GM21390 (cell line): Measurements from ENCODE around the gene PCDH9.

Experiments
- ATAC-seq: cut with Tn5 transposase; IDR thresholded peaks from one replicate; pipeline ENCODE4 v1.9.1; 2021; ENCODE audit not compliant: unreplicated experiment

Gene PCDH9

DNA sequence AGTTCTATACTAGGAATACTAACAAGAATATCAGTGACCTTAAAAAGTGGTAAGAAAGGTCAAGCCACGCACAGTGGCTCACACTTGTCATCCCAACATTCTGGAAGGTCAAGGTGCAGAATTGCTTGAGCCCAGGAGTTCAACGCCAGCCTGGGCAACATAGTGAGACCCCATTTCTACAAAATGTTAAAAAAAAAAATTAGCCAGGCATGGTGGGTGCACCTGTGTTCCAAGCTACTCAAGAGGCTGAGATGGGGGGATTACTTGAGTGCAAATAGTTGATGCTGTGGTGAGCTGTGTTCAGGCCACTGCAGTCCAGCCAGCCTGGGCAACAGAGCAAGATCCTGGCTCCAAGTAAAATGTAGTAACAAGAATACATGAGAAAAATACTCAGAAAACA is 61.8 kb downstream of the PCDH9 start:
- ATAC-seq, result no peak

DNA sequence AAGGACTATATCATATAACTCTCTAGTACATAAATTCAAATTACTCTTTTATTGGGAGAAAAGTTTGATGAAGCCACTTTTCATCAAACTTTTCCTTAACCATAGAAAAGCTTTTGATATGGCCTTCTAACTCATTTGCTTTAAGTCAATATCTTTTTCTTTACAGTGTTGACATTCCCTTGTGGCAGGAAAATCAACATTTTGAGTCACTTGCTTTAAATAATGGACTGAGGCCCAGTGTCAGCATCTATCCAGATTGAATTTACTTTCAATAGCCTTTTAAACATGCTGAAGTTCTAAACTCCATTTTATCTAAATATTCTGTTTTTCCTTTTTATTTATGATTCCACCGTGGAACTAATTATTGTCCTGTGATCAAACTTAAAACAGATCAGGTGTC is 62.7 kb downstream of the PCDH9 start:
- no peak for ATAC-seq

DNA sequence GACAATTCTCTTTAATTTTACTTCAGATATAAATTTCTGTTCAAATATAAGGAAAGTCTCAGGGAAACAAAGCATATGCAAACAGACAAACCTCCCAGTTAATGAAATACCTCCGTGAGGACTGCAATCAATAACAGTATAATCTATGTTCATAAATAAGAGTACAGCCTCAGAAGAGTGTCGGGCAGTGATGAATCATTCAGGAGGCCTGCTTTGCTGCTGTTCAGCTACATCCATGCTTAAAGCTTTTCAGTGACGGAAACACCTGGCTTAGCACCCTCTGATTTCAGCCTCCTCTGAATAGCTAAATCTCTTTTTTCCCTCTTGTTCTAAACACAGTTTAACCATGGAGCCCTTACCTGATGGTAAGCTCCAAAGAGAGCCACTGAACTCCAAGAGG is 69.0 kb downstream of the PCDH9 start:
- no peak for ATAC-seq

GRCh38 chr13:67158903-67159302 is 71.2 kb downstream of the PCDH9 start:
- no peak for ATAC-seq

GRCh38 chr13:67156723-67157060 is 73.4 kb downstream of the PCDH9 start:
- ATAC-seq, result no peak

- no peak for ATAC-seq
Measured at GRCh38 chr13:67155898-67156722, 74.0 kb downstream of the PCDH9 start.

GRCh38 chr13:67152085-67152484 is 78.1 kb downstream of the PCDH9 start:
- no peak for ATAC-seq

DNA sequence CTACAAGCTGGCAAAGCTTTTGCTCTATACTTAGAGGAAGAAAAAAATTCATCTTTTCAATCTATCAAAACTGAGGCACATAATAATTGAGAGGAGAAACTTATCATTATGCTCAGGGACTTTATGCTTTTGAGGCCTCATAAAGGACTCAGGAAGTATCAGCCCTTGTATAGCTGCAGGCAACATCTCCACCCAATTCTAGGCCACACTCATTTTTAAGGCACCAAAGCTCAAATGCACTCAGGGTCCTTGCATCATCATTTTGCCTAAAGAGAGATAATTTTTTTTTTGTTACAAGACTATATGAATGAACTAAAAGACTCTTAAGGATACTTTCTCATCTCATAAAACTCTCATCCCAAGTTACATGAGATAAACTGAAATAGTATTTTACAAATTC is 78.5 kb downstream of the PCDH9 start:
- no peak for ATAC-seq

- no peak for ATAC-seq
Measured at GRCh38 chr13:67150608-67151007, 79.5 kb downstream of the PCDH9 start.

DNA sequence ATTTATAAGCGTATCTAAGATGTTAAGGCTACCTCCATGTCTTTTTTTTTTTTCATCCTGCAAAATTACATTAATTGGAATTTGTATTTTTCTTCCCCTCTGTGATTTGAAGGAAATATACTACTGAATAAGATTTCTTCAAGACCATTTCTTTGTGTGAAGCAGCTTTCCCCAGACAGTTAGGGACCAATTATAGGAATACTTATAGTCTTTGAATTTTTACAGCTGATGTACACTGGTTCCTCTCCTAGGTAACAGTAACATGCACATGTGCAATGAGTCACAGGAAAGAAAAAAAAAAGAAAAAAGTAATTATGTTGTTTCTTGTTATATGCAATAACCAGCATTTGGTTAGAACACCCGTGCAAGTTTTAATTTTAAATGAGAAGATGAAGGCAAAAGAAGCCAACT is 82.0 kb downstream of the PCDH9 start:
- ATAC-seq, result no peak

DNA sequence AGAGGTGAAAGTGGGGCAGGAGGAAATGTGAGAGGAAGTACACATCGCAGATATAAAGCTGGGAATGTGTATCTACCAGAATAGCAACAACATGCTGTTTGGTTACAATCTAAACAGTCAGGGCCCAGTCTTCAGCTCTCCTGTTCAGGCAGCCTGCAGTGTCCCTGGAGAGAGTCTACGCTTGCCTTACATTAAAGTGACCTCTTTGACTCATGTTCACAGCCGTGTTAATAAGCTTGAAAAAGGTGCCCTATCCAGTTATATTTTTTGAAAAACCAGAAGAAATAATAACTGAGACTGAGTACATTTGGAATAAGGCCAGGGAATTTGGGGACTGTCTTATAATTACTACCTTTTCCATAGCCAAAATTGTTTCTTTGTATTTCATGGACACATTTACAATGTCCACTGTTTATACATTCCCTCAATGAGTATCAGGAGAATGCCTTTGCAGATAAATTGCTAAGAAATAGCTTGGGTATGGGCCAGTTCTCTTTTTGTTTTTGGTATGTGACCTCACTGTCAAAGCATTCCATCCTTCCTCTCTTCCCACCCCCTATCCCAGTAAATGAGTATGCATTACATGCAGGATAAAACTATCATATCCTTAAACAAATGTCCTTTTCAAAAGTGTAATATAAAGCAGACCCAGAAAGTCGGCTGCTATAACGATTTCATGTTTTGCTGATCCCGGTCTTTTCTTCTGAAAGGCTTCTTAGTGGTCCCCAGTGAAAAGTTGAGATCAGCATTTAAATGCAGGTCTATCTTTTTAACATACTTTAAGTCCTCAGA is 82.6 kb downstream of the PCDH9 start:
- no peak for ATAC-seq

DNA sequence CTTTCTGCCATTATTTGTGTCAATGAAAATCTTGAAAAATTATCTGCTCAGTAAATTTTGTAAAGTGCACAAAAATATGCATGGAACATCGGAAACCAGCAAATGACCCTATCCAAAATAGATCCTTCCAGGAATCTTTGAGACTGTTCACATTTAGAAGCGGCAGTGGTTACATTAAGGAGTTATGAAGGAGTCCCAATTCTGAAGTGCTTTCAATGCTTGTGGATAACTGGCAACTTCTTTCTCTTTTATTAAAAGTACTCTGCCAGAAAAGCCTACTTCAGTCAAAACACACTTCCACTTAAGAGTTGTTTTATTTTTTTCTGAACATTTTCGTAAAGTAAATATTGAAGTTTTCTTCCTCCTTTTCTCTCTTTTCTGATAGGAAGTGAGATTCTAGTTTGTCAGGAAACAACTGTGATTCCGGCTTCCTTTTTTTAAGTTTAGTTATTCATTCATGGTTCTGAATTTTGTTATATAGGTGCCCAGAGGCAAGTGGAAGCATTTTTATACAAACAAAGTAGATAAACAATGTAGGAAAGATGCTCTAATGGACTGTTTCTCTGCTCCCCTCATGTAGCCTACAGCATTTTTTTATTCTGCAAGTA is 83.5 kb downstream of the PCDH9 start:
- ATAC-seq, result no peak

DNA sequence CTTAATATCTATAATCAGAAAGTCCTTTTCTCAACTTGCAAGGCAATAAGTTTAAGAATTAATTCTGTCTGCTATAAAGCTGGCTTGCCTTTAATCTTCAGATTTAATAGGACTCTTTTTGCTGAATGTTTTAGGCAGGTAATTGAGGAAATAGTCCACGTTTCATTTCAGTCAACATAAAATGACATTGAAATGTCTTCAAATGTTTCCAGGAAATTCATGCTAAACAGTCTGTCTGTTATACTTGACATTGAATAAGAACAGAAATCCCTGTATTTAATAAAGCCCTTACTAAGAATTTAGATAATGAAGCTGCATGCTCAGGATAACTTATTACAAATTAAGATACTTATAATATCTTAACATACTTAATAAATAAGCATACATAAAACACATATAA is 84.2 kb downstream of the PCDH9 start:
- no peak for ATAC-seq

DNA sequence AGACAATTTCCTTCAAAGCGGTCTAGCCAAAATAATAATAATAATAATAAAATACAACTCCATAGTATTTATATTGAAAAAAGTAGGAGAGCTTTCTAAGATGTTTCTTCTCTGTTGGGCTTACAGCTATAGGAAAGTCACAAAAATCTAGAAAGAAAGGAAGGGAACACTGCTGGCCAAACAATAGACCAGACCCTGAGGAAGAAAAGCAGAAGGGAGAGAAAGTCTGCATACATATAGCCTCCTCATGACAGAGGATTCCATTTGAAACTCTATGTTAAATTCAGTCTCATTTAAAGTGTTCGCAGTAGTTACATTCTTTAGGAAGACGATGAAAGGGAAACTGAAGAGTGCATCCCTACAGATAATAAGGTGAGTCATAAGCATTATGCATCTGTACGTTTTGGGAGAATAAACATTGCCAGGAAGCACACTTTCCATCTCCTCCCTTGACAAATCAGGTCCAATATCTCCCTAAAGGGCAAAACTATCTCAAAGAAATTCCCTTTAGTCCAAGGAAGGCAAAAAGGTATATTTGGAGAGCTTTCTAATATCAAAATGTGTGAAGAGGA is 86.5 kb downstream of the PCDH9 start:
- ATAC-seq, result no peak

- no peak for ATAC-seq
Measured at GRCh38 chr13:67140006-67140405, 90.1 kb downstream of the PCDH9 start.

- no peak for ATAC-seq
Measured at GRCh38 chr13:67139551-67139950, 90.6 kb downstream of the PCDH9 start.

GRCh38 chr13:67138970-67139369 is 91.2 kb downstream of the PCDH9 start:
- no peak for ATAC-seq

- ATAC-seq, result no peak
Measured at GRCh38 chr13:67137044-67137735, 92.9 kb downstream of the PCDH9 start.

GRCh38 chr13:67136157-67136556 is 94.0 kb downstream of the PCDH9 start:
- no peak for ATAC-seq

DNA sequence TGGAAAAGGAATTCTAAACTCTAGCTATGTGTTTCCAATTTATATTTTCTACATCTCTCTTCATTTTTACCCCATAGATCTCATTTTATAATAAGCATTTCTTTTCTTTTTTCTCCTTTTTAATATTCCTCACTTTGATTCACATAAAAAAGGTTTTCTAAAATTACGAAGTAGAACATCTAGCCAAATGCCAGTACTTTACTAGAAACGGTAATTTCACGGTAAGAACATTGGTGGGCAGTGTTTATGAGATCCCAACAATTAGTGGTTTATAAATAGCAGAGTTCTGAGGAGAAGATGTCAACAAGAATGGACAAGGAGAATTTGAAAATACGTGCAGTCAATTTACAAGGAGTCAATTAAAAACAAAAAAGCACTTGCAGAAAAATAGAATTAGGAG is 94.8 kb downstream of the PCDH9 start:
- no peak for ATAC-seq
